NOMO-1 treated with DMSO at 0.1 percent for 48 hours (cell line): ENCODE results near the gene PHETA1.
A peak's percentile ranks its signal among the peaks of the same experiment; 100 is the strongest.

Experiments used
- DNase-seq: peaks from one replicate; lab custom pipeline; 2025; ENCODE audit not compliant: unreplicated experiment; lab: John Stamatoyannopoulos, UW

Gene PHETA1

GRCh38 chr12:111327474-111327873, 41.4 kb downstream of the PHETA1 start:
- DNase-seq, result no peak

GRCh38 chr12:111322336-111323250, 46.3 kb downstream of the PHETA1 start:
- no peak for DNase-seq

GRCh38 chr12:111321317-111321716, 47.6 kb downstream of the PHETA1 start:
- no peak for DNase-seq

- DNase-seq, result no peak
Measured at GRCh38 chr12:111320258-111321050, 48.4 kb downstream of the PHETA1 start.

GRCh38 chr12:111319600-111320257, 49.2 kb downstream of the PHETA1 start:
- DNase-seq, result no peak

- no peak for DNase-seq
Measured at GRCh38 chr12:111318450-111318849, 50.4 kb downstream of the PHETA1 start.

GRCh38 chr12:111316671-111317070, 52.2 kb downstream of the PHETA1 start:
- peak; percentile 52 for DNase-seq

- DNase-seq, result peak; percentile 49
Measured at GRCh38 chr12:111314953-111315539, 53.8 kb downstream of the PHETA1 start.

GRCh38 chr12:111313833-111314259, 55.0 kb downstream of the PHETA1 start:
- DNase-seq, result peak; percentile 71

- DNase-seq, result no peak
Measured at GRCh38 chr12:111312708-111313107, 56.2 kb downstream of the PHETA1 start.

GRCh38 chr12:111312016-111312415, 56.9 kb downstream of the PHETA1 start:
- DNase-seq, result no peak

GRCh38 chr12:111311011-111311410, 57.9 kb downstream of the PHETA1 start:
- no peak for DNase-seq
